Endothelial cell of umbilical vein (primary cell): Measurements from ENCODE around the gene CDKN1A. TPM values are rescaled to one million over a fixed set of nuclear protein-coding genes. Genes with fewer than 3 reads are reported as not detected.

Experiments used
- BruUV-seq: library from RNA; stranded (reverse); fragments of 400-500 nt; replicated peaks from 2 replicates; lab custom pipeline; 2021; lab: Mats Ljungman, UMichigan
- CTCF ChIA-PET: fragments of 300-600, 350-600 bp; sonication (Branson Sonifier 250); formaldehyde crosslinking; loops from one replicate; lab custom pipeline; 2021; ENCODE audit warnings: antibody characterized with exemption, inconsistent platforms; lab: Charles Lee
- POLR2A ChIA-PET: fragments of 300-600, 350-600 bp; sonication (Branson Sonifier 250); formaldehyde crosslinking; loops from one replicate; lab custom pipeline; 2021; ENCODE audit warnings: antibody characterized with exemption, inconsistent platforms; lab: Charles Lee
- DNase-seq: peaks from one replicate; pipeline ENCODE4 v3.0.0-alpha.2; 2011; ENCODE audit warnings: low read depth, low spot score
- FAIRE-seq: peaks from 2 replicates; lab custom pipeline; 2011; peaks lifted over from hg19 to GRCh38; lab: Jason Lieb, UNC
- H2AFZ ChIP-seq: 2 replicates; pipeline ENCODE4 v1.6.0; 2012; ENCODE audit warnings: low read depth, low read length, control low read depth, inconsistent platforms
- H3K27ac ChIP-seq: 2 replicates; pipeline ENCODE4 v1.5.1; 2011; ENCODE audit warnings: low read depth, mild to moderate bottlenecking, control low read depth, low read length, moderate library complexity; ENCODE audit not compliant: insufficient read depth
- H3K27me3 ChIP-seq, 2 experiments: 2 replicates each; pipeline versions ENCODE4 v1.6.0 to v1.6.1; 2011; ENCODE audit warnings: low read length in 2 of 2, mixed read lengths in 1 of 2; ENCODE audit not compliant: control insufficient read depth in 2 of 2, insufficient read depth in 2 of 2
- H3K36me3 ChIP-seq, 2 experiments: 2 replicates in 1 of 2; 3 replicates in 1 of 2; pipeline ENCODE4 v1.5.1; 2011; ENCODE audit warnings: low read length in 2 of 2, mild to moderate bottlenecking in 1 of 2, moderate library complexity in 1 of 2; ENCODE audit not compliant: control insufficient read depth in 2 of 2, insufficient read depth in 2 of 2; ENCODE audit errors: extremely low read depth in 1 of 2
- H3K4me1 ChIP-seq: 3 replicates; pipeline ENCODE4 v1.5.1; 2011; ENCODE audit warnings: mild to moderate bottlenecking, low read length; ENCODE audit not compliant: control insufficient read depth, insufficient read depth; ENCODE audit errors: extremely low read depth
- H3K4me2 ChIP-seq: 2 replicates; pipeline ENCODE4 v1.6.1; 2011; ENCODE audit warnings: low read length, control low read depth, mixed read lengths; ENCODE audit not compliant: insufficient read depth
- H3K4me3 ChIP-seq, 3 experiments: fragments of 200-600 bp in 1 of 3; sonication (generic), shearing (Covaris generic) in 1 of 3; replicated peaks in 1 of 3; 2 replicates each; pipeline ENCODE4 v1.5.1; 2011 to 2016; ENCODE audit warnings: control low read depth in 3 of 3, low read length in 3 of 3, mild to moderate bottlenecking in 2 of 3, inconsistent platforms in 1 of 3, low read depth in 1 of 3, moderate library complexity in 1 of 3; ENCODE audit not compliant: insufficient read depth in 1 of 3
- H3K79me2 ChIP-seq: 2 replicates; pipeline ENCODE4 v1.6.0; 2012; ENCODE audit warnings: low read length, inconsistent platforms; ENCODE audit not compliant: control insufficient read depth, insufficient read depth
- H3K9ac ChIP-seq: replicated peaks from 2 replicates; pipeline ENCODE3; 2011; ENCODE audit warnings: low read length, control low read depth; ENCODE audit not compliant: insufficient read depth; ENCODE audit errors: extremely low read depth
- H3K9me1 ChIP-seq: replicated peaks from 3 replicates; pipeline ENCODE4 v1.6.0; 2011; ENCODE audit warnings: mild to moderate bottlenecking, low read length; ENCODE audit not compliant: control insufficient read depth, insufficient read depth; ENCODE audit errors: extremely low read depth
- H3K9me3 ChIP-seq: replicated peaks from 2 replicates; pipeline ENCODE4 v1.5.1; 2012; ENCODE audit warnings: low read length, inconsistent platforms; ENCODE audit not compliant: control insufficient read depth, insufficient read depth
- H4K20me1 ChIP-seq: replicated peaks from 2 replicates; pipeline ENCODE3; 2011; ENCODE audit warnings: mild to moderate bottlenecking, low read length; ENCODE audit not compliant: control insufficient read depth, insufficient read depth; ENCODE audit errors: extremely low read depth
- CTCF ChIP-seq, 2 donors: IDR thresholded peaks; 1 replicate in 1 of 2; 2 replicates in 1 of 2; pipeline ENCODE4 v1.5.1; 2011; ENCODE audit warnings: low read length in 2 of 2, mild to moderate bottlenecking in 2 of 2, moderate library complexity in 2 of 2, control low read depth in 1 of 2, inconsistent platforms in 1 of 2, low read depth in 1 of 2; ENCODE audit not compliant: insufficient read depth in 1 of 2; ENCODE audit errors: extremely low read depth in 1 of 2
- EZH2 ChIP-seq: IDR thresholded peaks from 2 replicates; pipeline ENCODE4 v1.6.1; 2012; ENCODE audit warnings: borderline replicate concordance, low read depth, mild to moderate bottlenecking, moderate library complexity, low read length, inconsistent platforms; ENCODE audit not compliant: severe bottlenecking
- FOS ChIP-seq: IDR thresholded peaks from 2 replicates; pipeline ENCODE4 v1.6.1; 2011; ENCODE audit warnings: mild to moderate bottlenecking, low read length, moderate library complexity, borderline replicate concordance; ENCODE audit not compliant: insufficient read depth
- GATA2 ChIP-seq: IDR thresholded peaks from 2 replicates; pipeline ENCODE4 v1.7.0; 2011; ENCODE audit warnings: low read depth, mild to moderate bottlenecking, moderate library complexity, mixed read lengths, low read length; ENCODE audit not compliant: insufficient read length, insufficient read depth
- JUN ChIP-seq: IDR thresholded peaks from 2 replicates; pipeline ENCODE4 v1.6.1; 2011; ENCODE audit warnings: borderline replicate concordance, low read depth; ENCODE audit not compliant: insufficient read length, insufficient read depth
- MAX ChIP-seq: IDR thresholded peaks from 2 replicates; pipeline ENCODE4 v1.6.1; 2011; ENCODE audit not compliant: insufficient read depth, insufficient read length
- MYC ChIP-seq: IDR thresholded peaks from one replicate; pipeline ENCODE4 v1.6.1; 2011; ENCODE audit warnings: mild to moderate bottlenecking, low read depth, low read length
- POLR2A ChIP-seq: IDR thresholded peaks from 2 replicates; pipeline ENCODE4 v1.6.1; 2012; ENCODE audit warnings: low read depth, mild to moderate bottlenecking, control low read depth, low read length
- POLR2AphosphoS5 ChIP-seq: IDR thresholded peaks from 2 replicates; pipeline ENCODE4 v1.6.1; 2012; ENCODE audit warnings: low read depth, mild to moderate bottlenecking, control low read depth, low read length, moderate library complexity; ENCODE audit not compliant: insufficient read depth
- dilution Hi-C: fragments of 300-500 bp; cut with MboI; formaldehyde crosslinking; loops from one replicate; pipeline ENCODE4 v1.15.0; 2019; ENCODE audit warnings: low sequenced_read_pairs; ENCODE audit not compliant: extremely low pct_ligation_motif_present
- intact Hi-C: fragments of 100-400 bp; cut with micrococcal nuclease; formaldehyde crosslinking; loops from one replicate; pipeline ENCODE4 v1.10.0; 2022
- polyA plus RNA-seq, 4 experiments: library from polyadenylated mRNA; depleted of rRNA in 3 of 4; stranded (reverse) in 3 of 4; unstranded in 1 of 4; fragments of >200 nt; gene quantifications; 2 replicates each; pipeline versions ENCODE4 v1.2.1 to v1.2.3, GENCODE V29; 2011 to 2012; ENCODE audit warnings: missing spikeins in 1 of 4
- total RNA-seq: library from RNA; stranded (reverse); gene quantifications from 2 replicates; pipeline ENCODE4 v1.2.3, GENCODE V29; 2021

CDKN1A gene
- total and polyA plus RNA-seq, 2 donors (not counting 3 experiments of a cell fraction or from before 2014, with no cell fraction given) = 170 to 238 TPM

- H3K27me3 ChIP-seq = no peaks in the 10 kb centered on the region
- H3K4me2 ChIP-seq = no peak overlapping the region
- DNase-seq (no peak), FAIRE-seq (no peak)
- H3K27ac ChIP-seq = no peak overlapping the region
- H2AFZ ChIP-seq = no peak overlapping the region
- ChIA-PET CTCF (interaction anchor here (1.8 kb wide), 1 partner anchor 72 kb away, joined by 5 read pairs; no protein-coding TSS in a partner anchor), POLR2A (interaction anchor here (0.6 to 1.5 kb wide), 3 partner anchors 8 to 72 kb away, joined by 3 to 4 read pairs (median 3); partner anchors contain the start of gene CDKN1A)
- no peak overlapping the region for H3K9ac ChIP-seq
- H3K9me3 ChIP-seq = no peaks in the 10 kb centered on the region
- peaks cover 25% of the 10 kb centered on the region for H3K79me2 ChIP-seq
- no TSS peak for BruUV-seq
- no peaks in the 10 kb centered on the region for H4K20me1 ChIP-seq
- TF ChIP-seq MYC (no peak), GATA2 (no peak), CTCF (IDR thresholded peaks at IDR 0.05; ENCODE audit: extremely low read depth in 1 of 2, insufficient read depth in 1 of 2, low read depth in 1 of 2, low read length in 2 of 2) (no peak), EZH2 (no peak), POLR2A (no peak), JUN (no peak), POLR2AphosphoS5 (no peak), FOS (no peak), MAX (no peak)
- intact Hi-C loops (no loop called here), dilution Hi-C loops (loop anchor here (10.0 kb wide), 1 partner anchor 72 kb away; no protein-coding TSS in a partner anchor)
- H3K9me1 ChIP-seq = no peaks in the 10 kb centered on the region
- peaks cover 28 to 29% of the 10 kb centered on the region in 2 experiments for H3K36me3 ChIP-seq
- H3K4me1 ChIP-seq = peaks cover 12% of the 10 kb centered on the region
- no peak overlapping the region for H3K4me3 ChIP-seq
These were observed 8.4 kb downstream of the CDKN1A start for GRCh38 chr6:36686668-36687513.
